Inferior parietal cortex (tissue), 1 donor: Measurements from ENCODE around the gene SUCLG1.

Experiments used
- DNase-seq: peaks from one replicate; pipeline ENCODE4 v3.0.0-alpha.2; 2016; ENCODE audit errors: extremely low spot score

The SUCLG1 gene

GRCh38 chr2:84461310-84461709, 2.2 kb upstream of the SUCLG1 start:
- no peak for DNase-seq

GRCh38 chr2:84460670-84461069, 1.6 kb upstream of the SUCLG1 start:
- DNase-seq: no peak

GRCh38 chr2:84459944-84460429, 907 bp upstream of the SUCLG1 start:
- no peak for DNase-seq

DNA sequence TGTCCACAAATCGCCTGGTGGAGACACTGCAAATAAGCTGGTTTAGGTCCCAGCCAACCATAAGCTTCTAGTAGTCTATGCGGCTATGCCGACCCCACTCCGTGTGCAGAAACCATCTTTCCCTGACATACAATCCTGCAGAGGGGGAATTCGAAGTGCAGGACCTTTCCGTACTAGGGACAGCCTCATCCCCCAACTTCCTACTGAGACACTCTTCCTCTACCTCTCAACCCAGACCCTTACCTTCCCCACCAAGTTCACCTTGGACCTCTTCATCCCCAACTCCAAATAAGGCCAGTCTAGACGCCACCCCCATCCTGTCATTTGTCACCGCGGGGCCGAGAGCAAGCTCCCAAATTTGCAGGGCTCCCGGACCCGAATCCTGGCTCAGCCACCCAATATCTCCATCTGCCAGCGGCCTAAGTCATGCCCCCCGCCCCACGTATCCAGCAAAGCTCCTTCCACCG, 496 bp downstream of the SUCLG1 start:
- no peak for DNase-seq

DNA sequence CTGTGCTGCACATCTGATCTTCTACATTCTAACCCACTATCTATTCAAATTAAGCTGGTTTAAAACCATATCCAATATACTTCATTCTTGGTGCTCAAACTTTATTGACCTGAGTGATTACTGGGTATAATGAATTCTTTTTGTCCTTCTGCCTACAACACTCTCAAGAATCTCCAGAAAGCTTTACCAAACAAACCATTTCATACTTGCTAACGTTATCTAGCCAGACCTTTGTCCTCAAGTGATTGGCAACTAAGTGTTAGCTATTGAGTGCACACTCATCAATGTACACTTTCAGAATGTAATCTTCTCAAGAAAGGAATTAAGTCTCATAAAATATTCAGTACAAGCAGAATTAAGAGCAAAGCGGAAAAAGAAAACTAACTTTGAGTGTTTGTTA, 1.4 kb downstream of the SUCLG1 start:
- no peak for DNase-seq

DNA sequence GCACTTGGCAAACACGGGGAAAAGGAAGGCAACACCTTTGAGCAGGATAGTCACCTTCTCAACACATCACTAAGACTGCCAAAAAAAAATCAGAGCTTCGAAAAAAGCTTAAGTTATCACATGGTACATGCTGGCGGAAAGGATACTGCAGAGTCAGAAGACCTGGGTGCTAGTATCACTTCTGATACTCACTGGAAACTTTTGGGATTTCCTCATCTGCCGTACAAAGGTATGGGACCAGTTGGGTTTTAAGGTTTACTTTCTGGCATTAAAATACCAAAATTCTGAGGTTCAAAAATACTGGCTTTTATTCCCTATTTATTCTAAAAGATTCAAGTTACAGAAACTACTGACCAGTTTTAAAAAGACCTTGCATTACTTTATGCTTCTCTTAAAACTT, 2.9 kb downstream of the SUCLG1 start:
- no peak for DNase-seq

GRCh38 chr2:84454581-84454980, 4.5 kb downstream of the SUCLG1 start:
- no peak for DNase-seq

DNA sequence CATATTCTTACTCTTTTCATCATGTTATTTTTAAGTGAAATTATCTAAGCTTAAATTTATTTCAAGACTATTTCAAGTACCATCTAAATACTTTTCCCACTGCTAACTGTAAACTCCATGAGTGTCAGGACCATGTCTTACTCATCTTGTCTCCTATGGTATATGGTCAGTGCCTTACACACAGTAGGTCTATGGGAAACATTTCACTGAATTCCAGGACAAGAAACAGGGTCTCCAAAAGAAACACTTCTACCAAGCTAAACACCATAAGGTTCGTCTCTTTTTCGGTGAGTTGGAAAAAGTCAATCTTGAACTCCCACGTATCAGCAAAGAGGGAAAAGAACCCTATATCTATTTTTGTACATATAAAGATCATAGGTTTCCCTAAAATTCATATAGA, 6.5 kb downstream of the SUCLG1 start:
- DNase-seq: no peak

DNA sequence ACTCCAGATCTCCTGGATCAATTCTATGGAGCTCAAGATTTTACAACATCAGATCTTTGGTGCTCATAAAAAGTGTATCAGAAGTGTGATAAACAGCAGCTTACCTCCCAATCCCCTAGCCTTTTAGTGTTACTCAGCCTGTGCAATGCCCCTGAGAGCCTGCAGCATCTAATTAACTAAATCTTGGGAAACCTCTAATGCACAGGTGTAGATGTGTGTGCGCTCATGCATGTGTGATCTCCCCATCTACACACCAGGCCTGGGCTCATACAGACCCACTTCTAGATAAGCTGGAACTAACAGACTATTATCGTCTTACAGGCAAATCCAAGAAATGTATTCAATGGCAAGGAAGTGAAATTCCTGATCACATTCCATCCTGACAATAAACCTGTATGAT, 7.5 kb downstream of the SUCLG1 start:
- DNase-seq: no peak

DNA sequence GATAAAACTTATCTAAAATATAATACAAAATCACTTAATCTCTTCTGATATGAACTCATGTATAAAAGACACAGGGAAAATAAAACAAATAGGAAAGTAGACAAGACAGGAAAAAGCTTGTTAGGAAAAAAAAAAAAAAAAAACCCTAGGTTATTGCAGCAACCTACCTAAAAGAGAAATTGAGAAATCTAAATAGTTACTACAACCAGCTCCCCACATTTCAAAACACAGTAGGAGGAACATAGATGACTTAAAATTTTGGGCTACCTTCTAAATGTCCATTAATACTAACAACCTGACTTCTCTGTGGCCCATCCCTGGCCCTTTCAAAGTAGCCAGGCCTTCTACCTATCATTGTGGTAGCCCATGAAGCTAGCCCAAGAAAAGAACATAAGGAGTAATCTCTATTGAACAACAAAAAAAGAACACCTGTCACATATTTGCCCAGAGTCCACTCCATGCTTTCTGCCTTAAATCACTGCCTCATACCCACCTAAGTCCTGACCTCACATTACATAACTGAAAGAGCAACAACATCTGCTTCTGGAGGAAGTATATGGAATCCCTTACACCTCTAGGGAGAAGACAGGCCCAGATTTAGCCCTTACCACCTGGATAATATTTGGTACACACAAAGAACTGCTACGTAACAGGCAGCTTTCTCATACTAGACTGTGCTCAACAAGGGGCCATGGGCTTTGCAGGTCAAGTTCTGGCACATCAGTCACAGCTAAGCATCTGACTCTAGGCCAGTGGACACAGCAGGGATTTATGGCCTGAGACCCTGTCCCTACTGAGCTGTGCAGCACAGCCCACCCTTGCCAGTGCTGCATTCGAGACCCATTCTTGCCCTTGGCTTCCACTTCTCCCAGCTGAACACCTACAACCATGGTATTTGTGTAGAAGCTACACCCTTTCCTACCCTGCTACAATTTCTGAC, 8.5 kb downstream of the SUCLG1 start:
- no peak for DNase-seq

- no peak for DNase-seq
Measured at GRCh38 chr2:84449711-84450110, 9.4 kb downstream of the SUCLG1 start.

DNA sequence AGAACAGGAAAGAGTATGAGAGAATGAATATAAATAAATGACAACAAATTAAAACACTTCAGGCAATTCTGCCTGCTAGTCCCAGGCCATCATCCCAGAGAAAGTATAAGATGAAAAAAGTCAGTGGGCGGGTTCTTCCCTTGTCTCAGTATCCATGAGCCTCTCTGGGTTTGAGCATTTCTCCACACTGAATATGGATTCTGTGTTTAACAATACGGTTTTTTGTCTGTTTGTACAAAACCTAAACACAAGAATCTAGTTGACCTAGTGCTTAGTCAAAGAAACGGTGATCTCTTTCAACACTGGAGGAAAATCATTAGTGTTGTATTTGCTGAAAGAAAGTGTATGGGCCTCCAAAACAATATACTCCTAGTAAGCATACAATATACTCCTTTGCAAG, 10.0 kb downstream of the SUCLG1 start:
- no peak for DNase-seq

DNA sequence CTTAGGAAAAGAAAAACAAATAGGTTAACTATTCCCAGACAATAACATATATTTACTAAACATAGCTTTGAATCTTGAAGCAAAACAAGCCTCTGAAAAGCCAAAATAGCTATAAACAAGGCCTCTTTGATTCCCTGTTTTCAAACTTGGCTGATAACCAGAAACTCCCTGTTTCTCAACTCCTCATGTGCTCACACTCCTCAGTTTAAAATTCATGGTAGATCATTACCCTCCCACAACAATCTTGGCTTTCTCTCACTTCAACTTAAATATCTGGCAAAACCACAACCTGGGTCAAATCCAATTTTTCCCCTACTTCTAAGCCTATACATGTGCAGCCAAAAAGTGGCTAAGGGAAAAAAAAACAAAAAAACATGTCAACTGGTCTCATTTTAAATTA, 15.6 kb downstream of the SUCLG1 start:
- peak; percentile 52 for DNase-seq

GRCh38 chr2:84442888-84443287, 16.2 kb downstream of the SUCLG1 start:
- DNase-seq: no peak

DNA sequence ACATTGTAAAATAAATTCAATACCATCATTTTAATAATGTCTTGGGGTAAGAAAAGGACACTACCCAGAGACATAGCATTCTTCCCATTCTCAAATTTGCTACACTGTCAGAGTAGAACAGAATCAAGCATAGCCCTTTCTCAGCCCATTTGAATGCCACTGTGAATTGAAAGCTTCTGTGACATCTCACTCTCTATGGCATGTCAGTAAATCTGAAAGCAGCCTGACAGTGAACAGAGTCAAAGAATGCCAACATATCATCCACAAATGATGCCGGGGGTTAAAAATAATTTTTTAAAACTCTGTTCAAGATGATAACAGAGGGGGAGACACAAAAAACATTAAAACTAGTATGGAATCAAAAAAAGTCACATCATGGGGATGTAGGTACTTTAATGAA, 17.6 kb downstream of the SUCLG1 start:
- DNase-seq: no peak

GRCh38 chr2:84441036-84441435, 18.0 kb downstream of the SUCLG1 start:
- DNase-seq: no peak

DNA sequence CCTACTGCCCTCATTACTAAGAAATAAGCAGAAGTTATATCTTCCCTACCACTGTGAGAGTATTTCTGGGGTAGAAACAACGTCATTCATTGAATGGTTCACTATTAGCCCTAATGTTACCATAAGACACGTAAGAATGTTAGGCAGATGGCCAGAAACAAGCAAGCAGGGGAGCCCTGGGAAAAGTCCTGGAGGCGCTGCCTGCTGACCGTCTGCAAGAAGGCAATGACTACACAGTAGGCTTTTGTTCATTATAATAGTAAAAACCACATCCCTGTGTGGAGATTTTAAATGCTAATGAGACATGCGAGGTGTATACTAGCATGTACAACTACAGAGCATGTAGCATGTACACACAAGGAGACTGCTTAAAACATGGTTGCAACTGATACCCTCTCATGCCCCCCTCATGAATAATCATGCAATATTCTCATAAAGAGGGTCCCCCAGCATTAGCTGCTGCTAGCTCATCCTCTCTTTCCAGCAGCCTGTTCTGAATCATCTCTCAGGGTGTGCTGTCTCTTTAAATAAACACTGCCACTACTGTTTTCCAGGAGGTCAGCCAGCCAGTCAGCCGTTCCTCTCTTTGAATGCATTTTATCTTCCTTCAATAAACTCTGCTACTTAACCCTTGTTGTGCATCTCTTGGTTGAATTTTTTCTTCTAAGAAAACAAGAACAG, 23.6 kb downstream of the SUCLG1 start:
- peak; percentile 52 for DNase-seq

- DNase-seq: no peak
Measured at GRCh38 chr2:84429328-84429727, 29.8 kb downstream of the SUCLG1 start.

DNA sequence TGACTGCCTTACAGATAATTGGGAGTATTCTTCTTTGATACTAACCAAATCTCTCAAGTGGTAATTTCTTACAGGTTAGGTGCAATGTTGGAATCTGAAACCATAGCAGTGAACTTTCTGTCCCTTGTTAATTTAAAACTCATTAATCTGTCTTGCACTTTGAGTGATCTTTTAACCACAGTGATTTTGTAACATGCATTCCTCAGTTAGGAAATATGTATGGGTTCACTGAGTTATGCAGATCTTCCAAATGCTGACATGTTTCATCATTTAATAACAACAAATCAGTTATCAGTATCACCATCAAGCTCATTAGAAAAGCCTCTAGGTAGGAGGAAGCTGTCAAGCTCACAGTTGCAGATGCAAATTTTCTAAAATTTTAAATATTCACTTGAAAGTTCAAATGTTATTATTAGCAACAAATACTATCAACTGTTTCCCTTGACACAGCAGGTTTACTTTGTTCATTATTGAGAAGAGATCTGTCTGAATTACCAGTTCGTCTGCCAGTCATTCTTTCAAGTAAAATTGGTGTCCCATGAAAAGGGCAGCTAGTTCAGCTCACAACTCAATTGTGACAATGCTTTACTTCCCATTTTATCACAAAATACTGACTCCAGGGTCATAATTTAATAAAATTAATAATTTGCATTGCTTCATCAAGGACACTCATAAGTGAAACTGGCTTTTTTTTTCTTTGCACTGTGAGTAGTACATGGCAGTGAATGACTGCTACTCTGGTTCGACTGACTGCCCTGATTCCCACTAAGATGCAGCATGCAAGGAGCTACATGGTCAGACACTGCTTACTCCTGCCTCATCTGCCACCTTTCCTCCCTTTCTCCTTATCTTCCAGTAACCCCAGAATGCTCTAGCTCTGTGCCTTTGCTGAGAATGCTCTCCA, 31.6 kb downstream of the SUCLG1 start:
- DNase-seq: no peak

DNA sequence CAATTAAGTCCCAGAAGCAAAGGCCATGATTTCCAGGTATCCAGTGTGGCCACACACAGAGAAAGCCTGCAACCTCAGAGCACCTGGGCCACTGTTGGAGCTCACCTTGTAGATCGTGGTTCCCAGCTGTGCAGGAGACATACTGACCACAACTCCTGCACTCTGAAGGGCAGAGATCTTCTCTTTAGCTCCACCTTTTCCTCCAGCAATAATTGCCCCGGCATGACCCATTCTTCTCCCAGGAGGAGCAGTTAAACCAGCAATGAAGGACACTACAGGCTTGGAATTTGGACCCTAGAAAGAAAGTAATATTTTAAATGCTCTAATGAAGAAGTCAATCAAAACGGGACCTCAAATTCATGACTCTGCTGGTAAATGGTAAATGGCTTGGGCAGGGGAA, 33.8 kb downstream of the SUCLG1 start:
- no peak for DNase-seq

- DNase-seq: no peak
Measured at GRCh38 chr2:84424152-84424551, 34.9 kb downstream of the SUCLG1 start.

GRCh38 chr2:84421791-84422190, 37.3 kb downstream of the SUCLG1 start:
- DNase-seq: no peak
